RPMI8226 (cell line): ENCODE data around the gene SELP.
"Not testable (repeated sequence)": the region's sequence is repeated elsewhere in the genome, so short reads cannot be mapped to it uniquely, and the experiment has no call there.

Experiments
- DNase-seq: peaks from one replicate; pipeline ENCODE4 v3.0.0-alpha.2; 2015

Gene SELP

GRCh38 chr1:169630006-169630405, at the start of gene SELP:
SELP (minus strand) TSS chr1:169630124; CDS start chr1:169630074, 50 bp downstream.
- no peak for DNase-seq

DNA sequence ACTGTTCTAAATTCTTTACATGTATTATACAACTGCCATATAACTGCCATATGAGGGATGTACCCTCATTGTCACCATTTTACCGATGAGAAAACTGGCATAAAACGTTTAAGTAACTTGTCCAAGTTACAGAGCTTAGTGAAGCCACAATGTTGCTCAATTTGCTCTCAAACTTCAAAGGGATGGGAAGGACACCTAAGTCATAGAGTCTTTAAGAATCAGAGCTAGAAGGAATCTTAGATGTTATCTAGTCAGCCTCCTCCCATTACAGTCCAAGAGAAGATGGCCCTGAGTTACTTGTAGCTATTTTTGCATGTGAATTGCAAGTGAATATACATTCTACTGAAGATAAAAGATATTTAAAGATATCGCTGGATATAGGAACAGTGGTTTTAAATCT, 49.8 kb upstream of the SELP start:
- no peak for DNase-seq

DNA sequence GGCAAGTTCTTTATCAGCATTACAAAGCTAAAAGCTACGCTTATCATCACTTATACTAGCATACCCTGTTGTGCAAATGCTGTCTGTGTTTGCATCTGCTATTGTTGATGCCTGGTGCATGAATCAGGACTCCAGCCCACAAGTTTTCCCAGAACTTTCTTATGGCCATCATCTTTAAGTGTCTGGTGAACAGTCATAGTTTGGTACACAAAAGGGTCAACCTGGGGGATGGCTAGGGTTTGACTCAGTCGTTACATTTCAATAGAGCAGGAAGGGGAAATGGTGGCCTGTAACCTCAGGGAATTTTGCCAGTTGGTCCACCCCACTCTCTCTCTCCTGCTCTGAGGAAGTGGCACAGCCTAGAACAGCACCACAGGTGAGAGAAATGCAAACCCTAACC, 46.1 kb upstream of the SELP start:
- DNase-seq = no peak

GRCh38 chr1:169670836-169671235, 40.9 kb upstream of the SELP start:
- DNase-seq = no peak

DNA sequence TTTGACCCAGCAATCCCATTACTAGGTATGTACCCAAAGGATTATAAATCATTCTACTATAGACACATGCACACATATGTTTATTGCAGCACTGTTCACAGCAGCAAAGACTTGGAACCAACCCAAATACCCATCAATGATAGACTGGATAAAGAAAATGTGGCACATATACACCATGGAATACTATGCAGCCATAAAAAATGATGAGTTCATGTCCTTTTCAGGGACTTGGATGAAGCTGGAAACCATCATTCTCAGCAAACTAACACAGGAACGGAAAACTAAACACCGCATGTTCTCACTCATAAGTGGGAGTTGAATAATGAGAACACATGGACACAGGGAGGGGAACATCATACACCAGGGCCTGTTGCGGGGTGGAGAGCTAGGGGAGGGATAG, 40.3 kb upstream of the SELP start:
- DNase-seq = not testable (repeated sequence)

DNA sequence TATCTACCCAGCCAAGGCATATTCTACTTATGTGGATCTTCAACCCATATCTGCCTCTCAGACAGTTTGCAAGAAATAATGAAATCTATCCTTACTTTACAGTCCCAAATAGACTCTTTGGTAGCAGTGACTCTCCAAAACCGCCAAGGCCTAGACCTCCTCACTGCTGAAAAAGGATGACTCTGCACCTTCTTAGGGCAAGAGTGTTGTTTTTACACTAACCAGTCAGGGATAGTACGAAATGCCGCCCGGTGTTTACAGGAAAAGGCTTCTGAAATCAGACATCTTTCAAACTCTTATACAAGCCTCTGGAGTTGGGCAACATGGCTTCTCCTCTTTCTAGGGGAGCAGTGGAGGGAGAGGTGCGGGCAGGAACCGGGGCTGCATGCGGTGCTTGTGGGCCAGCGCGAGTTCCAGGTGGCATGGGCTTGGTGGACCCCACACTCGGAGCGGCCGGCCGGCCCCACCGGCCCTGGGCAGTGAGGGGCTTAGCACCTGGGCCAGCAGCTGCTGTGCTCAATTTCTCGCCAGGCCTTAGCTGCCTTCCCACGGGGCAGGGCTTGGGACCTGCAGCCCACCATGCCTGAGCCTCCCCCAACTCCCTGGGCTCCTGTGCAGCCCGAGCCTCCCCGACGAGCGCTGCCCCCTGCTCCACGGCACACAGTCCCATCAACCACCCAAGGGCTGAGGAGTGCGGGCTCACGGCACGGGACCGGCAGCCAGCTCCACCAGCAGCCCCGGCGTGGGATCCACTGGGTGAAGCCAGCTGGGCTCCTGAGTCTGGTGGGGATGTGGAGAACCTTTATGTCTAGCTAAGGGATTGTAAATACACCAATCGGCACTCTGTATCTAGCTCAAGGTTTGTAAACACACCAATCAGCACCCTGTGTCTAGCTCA, 38.0 kb upstream of the SELP start:
- DNase-seq = peak; percentile 15

DNA sequence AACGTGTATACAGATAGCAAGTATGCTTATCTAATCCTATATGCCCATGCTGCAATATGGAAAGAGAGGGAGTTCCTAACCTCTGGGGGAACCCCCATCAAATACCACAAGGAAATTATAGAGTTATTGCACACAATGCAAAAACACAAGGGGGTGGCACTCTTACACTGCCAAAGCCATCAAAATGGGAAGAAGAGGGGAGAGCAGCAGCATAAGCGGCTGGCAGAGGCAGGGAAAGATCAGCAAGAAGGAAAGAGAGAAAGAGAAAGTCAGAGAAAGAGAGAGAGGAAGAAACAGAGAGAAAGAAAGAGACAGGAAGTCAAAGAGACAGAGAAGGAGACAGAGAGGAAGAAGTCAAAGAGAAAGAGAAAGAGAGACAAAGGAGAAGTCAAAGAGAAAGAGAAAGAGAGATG, 37.3 kb upstream of the SELP start:
- DNase-seq = not testable (repeated sequence)

- not testable (repeated sequence) for DNase-seq
Observed at GRCh38 chr1:169662680-169663079, 32.8 kb upstream of the SELP start.

GRCh38 chr1:169661066-169661465, 31.1 kb upstream of the SELP start:
- not testable (repeated sequence) for DNase-seq

DNA sequence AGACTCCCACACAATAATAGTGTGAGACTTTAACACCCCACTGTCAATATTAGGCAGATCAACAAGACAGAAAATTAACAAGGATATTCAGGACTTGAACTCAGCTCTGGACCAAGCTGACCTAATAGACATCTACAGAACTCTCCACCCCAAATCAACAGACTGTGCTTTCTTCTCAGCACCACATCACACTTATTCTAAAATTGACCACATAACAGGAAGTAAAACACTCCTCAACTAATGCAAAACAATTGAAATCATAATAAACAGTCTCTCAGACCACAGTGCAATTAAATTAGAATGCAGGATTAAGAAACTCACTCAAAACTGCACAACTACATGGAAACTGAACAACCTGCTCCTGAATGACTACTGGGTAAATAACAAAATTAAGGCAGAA, 28.9 kb upstream of the SELP start:
- not testable (repeated sequence) for DNase-seq

DNA sequence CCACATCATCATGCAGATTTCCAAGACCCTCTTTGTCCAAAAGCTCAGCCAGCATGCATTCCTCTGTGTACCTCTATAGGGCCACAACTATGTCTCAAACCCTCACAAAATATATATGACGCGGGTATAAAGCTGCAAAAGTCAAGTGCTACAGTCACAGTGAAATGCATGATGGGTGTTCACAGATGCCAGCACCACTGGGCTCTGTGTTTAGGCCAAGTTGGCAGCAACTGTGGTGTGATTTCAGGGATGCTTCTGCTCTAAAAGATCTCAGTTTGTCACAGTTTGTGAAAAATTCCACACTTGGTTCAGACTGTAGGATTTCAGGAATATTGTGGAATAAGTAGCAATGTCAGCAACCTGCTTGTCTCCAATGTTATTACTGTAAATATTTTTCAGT, 23.9 kb upstream of the SELP start:
- DNase-seq = no peak

GRCh38 chr1:169651035-169651434, 21.1 kb upstream of the SELP start:
- no peak for DNase-seq

DNA sequence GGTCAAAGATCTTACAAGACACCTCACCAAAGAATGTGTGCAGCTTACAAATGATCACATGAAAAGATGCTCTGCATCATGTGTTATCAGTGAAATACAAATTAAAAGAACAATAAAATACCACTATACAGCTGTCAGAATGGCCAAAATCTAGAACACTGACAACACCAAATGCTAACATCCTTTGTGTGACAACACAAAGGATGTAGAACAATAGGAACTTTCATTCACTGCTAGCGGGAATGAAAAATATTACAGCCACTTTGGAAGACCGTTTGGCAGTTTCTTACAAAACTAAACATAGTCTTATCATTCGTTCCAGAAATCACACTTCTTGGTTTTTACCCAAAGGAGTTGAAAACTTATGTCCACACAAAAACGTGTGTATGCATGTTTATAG, 20.6 kb upstream of the SELP start:
- no peak for DNase-seq

DNA sequence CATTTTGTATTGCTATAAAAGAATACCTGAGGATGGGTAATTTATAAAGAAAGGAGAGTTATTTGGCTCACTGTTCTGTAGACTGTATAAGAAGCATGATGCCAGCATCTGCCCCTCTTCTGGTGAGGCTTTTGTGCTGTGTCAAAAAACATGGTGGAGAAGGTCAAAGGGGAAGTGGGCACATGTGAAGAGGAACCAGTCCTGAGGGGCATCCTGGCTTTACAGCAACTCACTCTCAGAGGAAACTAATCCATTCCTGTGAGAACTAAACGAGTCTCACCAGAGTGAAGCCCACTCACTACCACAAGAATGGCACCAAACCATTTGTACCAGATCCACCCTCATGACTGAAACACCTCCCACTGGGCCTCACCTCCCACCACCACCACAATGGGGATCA, 18.8 kb upstream of the SELP start:
- DNase-seq = no peak

- no peak for DNase-seq
Observed at GRCh38 chr1:169648187-169648586, 18.3 kb upstream of the SELP start.

DNA sequence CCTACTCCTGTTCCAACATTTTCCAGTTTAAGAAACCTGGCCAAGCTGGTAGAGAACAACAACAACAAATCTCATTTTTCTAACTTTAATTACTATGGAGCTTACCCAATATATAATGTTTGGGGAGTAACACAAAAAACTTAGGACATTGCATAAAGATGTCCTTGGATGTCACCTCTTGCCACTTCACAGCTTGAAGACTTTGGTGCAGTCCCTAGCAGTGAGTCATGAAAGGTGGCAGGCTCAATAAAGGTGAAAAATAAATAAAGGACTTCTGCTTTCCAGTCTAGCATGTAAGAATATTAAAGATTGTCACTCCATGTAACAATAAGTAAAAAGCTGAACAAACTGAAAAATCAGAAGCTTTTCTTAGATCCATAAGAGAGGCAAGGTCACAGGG, 17.6 kb upstream of the SELP start:
- DNase-seq = no peak

DNA sequence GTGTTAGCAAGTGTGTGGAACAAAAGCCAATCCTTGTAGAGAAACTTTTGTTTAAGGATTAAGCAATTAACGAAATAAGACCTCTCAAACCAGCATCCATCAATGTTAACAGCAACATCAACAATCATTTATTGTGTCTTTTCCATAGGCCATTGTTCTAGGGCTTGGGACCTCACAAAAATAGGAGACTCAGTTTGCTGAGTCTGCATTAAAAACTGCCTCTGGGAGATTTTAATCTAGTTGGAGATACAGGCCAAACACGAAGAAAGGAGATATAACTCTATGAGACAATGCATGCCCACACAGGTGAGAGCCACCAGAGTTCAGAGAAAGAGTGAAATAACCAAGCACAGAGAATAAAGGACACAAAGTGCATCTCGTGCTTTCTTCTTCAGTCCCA, 14.4 kb upstream of the SELP start:
- no peak for DNase-seq

- DNase-seq = no peak
Observed at GRCh38 chr1:169634877-169635276, 5.0 kb upstream of the SELP start.

GRCh38 chr1:169634145-169634544, 4.2 kb upstream of the SELP start:
- DNase-seq = no peak

GRCh38 chr1:169631249-169631648, 1.3 kb upstream of the SELP start:
- no peak for DNase-seq

- no peak for DNase-seq
Observed at GRCh38 chr1:169624912-169625311, 5.0 kb downstream of the SELP start.

DNA sequence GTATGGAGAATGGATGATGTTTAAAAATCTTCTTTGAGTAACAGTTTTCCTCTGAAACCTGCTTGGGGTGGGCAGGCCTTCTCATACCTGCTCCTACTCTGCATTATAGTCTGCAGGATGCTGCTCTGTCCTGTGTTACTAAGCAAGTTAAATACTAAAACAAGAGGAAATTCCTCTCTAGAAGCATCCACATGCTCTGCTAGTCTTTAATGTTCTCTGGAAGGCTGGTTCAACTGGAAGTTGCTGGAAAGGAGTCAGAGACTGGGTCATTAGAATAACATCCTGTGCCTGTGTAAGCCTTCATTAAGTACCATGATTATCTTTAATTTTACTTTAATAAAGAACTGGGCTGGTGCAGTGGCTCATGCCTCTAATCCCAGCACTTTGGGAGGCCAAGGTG, 5.8 kb downstream of the SELP start:
- no peak for DNase-seq

- no peak for DNase-seq
Observed at GRCh38 chr1:169623132-169623926, 6.6 kb downstream of the SELP start.

DNA sequence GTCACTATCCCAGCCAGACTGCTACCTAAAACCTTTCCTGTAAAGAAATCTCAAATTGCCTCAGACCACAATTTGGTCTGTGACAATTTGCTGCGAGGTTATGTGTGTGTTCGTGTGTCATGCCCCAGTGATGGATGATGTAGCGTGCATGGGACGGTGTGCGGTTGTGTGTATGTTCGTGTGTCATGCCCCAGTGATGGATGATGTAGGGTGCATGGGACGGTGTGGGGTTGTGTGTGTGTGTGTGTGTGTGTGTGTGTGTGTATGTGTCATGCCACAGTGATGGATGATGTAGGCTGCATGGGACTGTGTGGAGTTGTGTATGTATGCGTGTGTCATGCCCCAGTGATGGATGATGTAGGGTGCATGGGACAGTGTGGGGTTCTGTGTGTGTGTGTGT, 9.4 kb downstream of the SELP start:
- no peak for DNase-seq
